ENCODE data around the gene SPATA3.
A peak's percentile ranks its signal among the peaks of the same experiment; 100 is the strongest.

SPATA3 gene

GRCh38 chr2:231049286-231050017, 53.5 kb downstream of the SPATA3 start:
- DNase-seq (ENCODE audit: low read depth in 2 of 2) = no peak

DNA sequence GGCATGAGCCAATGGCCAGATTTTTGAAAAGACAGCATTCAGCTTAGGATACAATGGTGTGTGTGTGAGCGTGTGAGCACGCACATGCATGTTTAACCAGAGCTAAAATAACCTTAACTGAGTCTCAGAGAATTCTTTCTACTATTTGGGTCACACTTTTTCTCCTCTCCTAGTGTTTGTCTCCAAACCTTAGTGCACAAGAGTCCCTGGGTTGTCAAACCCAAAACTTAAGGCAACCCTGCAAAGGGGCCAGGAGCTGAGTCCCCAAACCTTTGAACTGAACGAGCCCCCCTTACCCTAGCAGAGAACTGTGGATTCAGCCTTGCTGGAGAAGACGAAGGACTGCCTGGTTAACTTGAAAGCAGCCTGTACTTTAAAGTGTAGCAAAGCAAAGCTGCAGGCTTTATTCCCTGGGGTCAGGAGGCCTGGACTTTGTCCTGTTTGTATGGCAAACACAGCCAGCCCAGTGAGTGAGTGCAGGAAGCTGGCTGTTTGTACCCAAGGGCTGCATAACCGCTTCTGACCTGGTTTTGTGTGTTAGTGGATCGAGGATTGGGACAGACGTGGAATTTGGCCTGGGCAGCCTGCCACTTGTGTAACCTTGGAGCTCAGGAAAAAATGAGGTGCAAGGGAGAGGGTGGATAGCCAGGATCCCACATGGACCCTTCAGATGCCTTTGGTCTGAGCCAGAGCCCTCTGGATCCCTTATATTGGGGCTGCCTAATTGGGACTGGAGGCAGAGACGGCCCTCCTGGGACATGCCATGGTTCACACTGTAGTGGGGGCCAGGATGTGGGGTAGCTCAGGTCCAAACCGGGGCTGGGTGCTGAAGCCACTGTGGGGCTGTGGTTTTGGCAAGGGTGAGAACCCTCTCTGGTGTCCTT, 54.3 kb downstream of the SPATA3 start:
- no peak for DNase-seq (ENCODE audit: low read depth in 2 of 2)

GRCh38 chr2:231051116-231051515, 55.2 kb downstream of the SPATA3 start:
- DNase-seq (ENCODE audit: low read depth in 2 of 2) = no peak

- DNase-seq (ENCODE audit: low read depth in 2 of 2) = peak; percentile 66 to 68
Observed at GRCh38 chr2:231052494-231053451, 56.9 kb downstream of the SPATA3 start.

GRCh38 chr2:231053846-231054245, 57.9 kb downstream of the SPATA3 start:
- no peak for DNase-seq (ENCODE audit: low read depth in 2 of 2)

DNA sequence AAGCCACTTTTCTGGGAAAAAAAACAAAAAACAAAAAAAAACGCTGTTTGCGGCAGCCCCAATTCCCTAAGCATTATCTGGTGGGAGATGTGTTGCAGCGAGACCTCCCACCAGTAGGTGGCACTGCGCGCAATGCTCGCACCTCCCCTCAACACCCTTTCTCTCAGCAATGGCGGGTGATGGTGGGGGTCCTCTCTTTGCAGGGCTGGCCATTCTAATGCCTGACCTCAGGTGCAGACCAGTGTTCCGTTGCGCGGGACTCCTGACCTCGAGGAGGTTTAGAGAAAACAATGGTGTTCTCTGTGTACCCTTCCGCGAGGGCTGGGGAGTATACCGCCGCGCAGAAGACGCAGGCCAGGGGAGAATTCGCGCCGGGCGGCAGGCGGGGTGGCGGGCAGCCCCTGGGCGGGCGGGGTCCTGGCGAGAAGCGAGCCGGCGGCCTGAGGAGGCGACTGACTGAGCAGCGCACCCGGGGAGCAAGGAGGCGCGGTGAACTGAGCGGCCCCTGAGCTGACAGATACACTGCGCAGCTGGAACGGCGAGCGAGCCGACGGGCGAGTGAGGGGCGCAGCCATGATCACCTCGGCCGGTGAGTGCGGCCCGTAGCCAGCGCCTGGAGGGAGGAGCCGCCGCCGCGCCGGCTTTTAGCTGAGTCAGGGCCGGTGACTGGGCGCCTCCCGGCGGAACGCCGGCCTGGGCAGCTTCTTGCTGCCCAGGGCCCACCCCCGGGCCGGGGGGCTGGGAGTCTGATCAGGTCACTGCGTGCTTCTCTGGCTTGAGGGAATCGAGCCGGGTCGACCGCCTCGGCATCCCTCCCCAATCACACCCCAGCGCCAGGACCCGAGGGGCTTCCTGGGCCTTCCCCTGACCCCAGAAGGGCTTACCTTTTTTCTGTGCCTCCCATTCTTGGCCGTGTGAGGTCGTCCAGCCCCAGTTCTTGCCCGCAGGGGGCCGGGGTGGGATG, 60.8 kb downstream of the SPATA3 start, which contains the start of gene PSMD1:
PSMD1 (plus strand) TSS at position 415 of the 964 bp plus-strand sequence; CDS start at position 574, 159 bp downstream.
- DNase-seq (ENCODE audit: low read depth in 2 of 2) = peak; percentile 91 to 92

DNA sequence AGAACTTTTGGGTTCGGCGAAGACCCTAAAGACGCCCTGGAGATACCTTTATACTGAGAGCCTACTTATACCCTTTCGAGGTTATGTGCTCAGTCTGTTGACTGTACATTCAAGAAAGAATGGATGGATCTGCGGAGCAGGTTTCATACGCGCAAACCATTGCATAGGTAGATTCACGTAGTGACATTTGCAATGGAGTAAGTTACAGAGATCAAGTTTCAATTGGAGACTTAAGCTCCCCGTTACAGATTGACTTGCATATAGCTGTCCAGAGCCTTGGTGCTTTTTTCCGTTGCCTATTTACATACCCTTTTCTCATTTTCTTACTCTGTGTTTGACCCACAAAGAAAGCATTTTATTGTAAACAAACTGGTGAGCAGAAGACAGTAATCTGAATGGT, 61.7 kb downstream of the SPATA3 start:
- no peak for DNase-seq (ENCODE audit: low read depth in 2 of 2)
